ENCODE results near the gene CXCR5.

Gene CXCR5

GRCh38 chr11:118877487-118878162, 6.1 kb upstream of the CXCR5 start:
- no peak for FAIRE-seq

- no peak for FAIRE-seq
Measured at GRCh38 chr11:118878163-118878563, 5.5 kb upstream of the CXCR5 start.

- FAIRE-seq: no peak
Measured at GRCh38 chr11:118881228-118881627, 2.5 kb upstream of the CXCR5 start.

GRCh38 chr11:118882491-118882890, 1.2 kb upstream of the CXCR5 start:
- FAIRE-seq: no peak

GRCh38 chr11:118883004-118883367, 706 bp upstream of the CXCR5 start:
- FAIRE-seq: no peak

- FAIRE-seq: no peak
Measured at GRCh38 chr11:118884875-118885274, 1.2 kb downstream of the CXCR5 start.

GRCh38 chr11:118885319-118885718, 1.6 kb downstream of the CXCR5 start:
- no peak for FAIRE-seq

GRCh38 chr11:118885831-118886565, 2.3 kb downstream of the CXCR5 start:
- no peak for FAIRE-seq

GRCh38 chr11:118886681-118887111, 3.0 kb downstream of the CXCR5 start:
- no peak for FAIRE-seq

- no peak for FAIRE-seq
Measured at GRCh38 chr11:118887206-118887605, 3.5 kb downstream of the CXCR5 start.

- no peak for FAIRE-seq
Measured at GRCh38 chr11:118888398-118888797, 4.7 kb downstream of the CXCR5 start.

- no peak for FAIRE-seq
Measured at GRCh38 chr11:118889797-118890196, 6.1 kb downstream of the CXCR5 start.

GRCh38 chr11:118892514-118892913, 8.8 kb downstream of the CXCR5 start:
- no peak for FAIRE-seq

- no peak for FAIRE-seq
Measured at GRCh38 chr11:118892964-118893363, 9.3 kb downstream of the CXCR5 start.

GRCh38 chr11:118893662-118894061, 10.0 kb downstream of the CXCR5 start:
- no peak for FAIRE-seq

- FAIRE-seq: no peak
Measured at GRCh38 chr11:118894192-118894591, 10.5 kb downstream of the CXCR5 start.

GRCh38 chr11:118895093-118896039, 11.7 kb downstream of the CXCR5 start:
- FAIRE-seq: no peak

GRCh38 chr11:118896472-118896913, 12.8 kb downstream of the CXCR5 start:
- FAIRE-seq: no peak

GRCh38 chr11:118896921-118897591, 13.4 kb downstream of the CXCR5 start:
- no peak for FAIRE-seq

GRCh38 chr11:118897721-118898310, 14.1 kb downstream of the CXCR5 start:
- no peak for FAIRE-seq

GRCh38 chr11:118898400-118899295, 15.0 kb downstream of the CXCR5 start:
- FAIRE-seq: no peak
